SK-N-SH (cell line): ENCODE data around the gene LYPD5. TPM values are rescaled to one million over a fixed set of nuclear protein-coding genes. Genes with fewer than 3 reads are reported as not detected.

ENCODE experiments used
- CTCF ChIA-PET: fragments of 300-600, 350-600 bp; formaldehyde crosslinking; extraction: SDS; loops from one replicate; lab custom pipeline; 2021; lab: Yijun Ruan, JAX
- POLR2A ChIA-PET: fragments of 350-600 bp; sonication (Branson Sonifier 250); formaldehyde crosslinking; extraction: SDS; loops from one replicate; lab custom pipeline; 2020; ENCODE audit warnings: antibody characterized with exemption, inconsistent platforms; lab: Yijun Ruan, JAX
- DNase-seq: peaks from one replicate; pipeline ENCODE4 v3.0.0; 2012
- H2AFZ ChIP-seq: fragments of 200-600 bp; sonication (generic); 2 replicates; pipeline ENCODE4 v1.8.1; 2016; ENCODE audit warnings: antibody characterized with exemption, mild to moderate bottlenecking, low read depth
- H3F3A ChIP-seq: fragments of 200-600 bp; sonication (generic); replicated peaks from 2 replicates; pipeline ENCODE3; 2016; ENCODE audit warnings: antibody characterized with exemption, mild to moderate bottlenecking; ENCODE audit not compliant: insufficient read depth
- H3K27ac ChIP-seq, 2 experiments: fragments of 200-500 bp in 1 of 2; fragments of 200-600 bp in 1 of 2; sonication (Bioruptor generic) in 1 of 2; sonication (generic), shearing (Covaris generic) in 1 of 2; 2 replicates each; pipeline versions ENCODE4 v1.5.1 to v1.6.1; 2014 to 2016; ENCODE audit warnings: low read depth in 2 of 2, inconsistent platforms in 1 of 2, low read length in 1 of 2, mild to moderate bottlenecking in 1 of 2, mixed read lengths in 1 of 2
- H3K27me3 ChIP-seq: fragments of 200-600 bp; sonication (generic), shearing (Covaris generic); 2 replicates; pipeline ENCODE4 v1.6.1; 2016; ENCODE audit warnings: mixed run types; ENCODE audit not compliant: insufficient read depth
- H3K36me3 ChIP-seq, 2 experiments: fragments of 200-500 bp in 1 of 2; fragments of 200-600 bp in 1 of 2; sonication (Bioruptor generic) in 1 of 2; sonication (generic) in 1 of 2; replicated peaks in 1 of 2; 2 replicates each; pipeline versions ENCODE3 to v1.5.1; 2014 to 2016; ENCODE audit warnings: low read length in 1 of 2, mild to moderate bottlenecking in 1 of 2; ENCODE audit not compliant: insufficient read depth in 2 of 2, control insufficient read depth in 1 of 2
- H3K4me1 ChIP-seq, 2 experiments: fragments of 200-500 bp in 1 of 2; fragments of 200-600 bp in 1 of 2; sonication (Bioruptor generic) in 1 of 2; sonication (generic), shearing (Covaris generic) in 1 of 2; 2 replicates each; pipeline versions ENCODE4 v1.5.1 to v1.6.1; 2014 to 2016; ENCODE audit warnings: low read depth in 1 of 2, low read length in 1 of 2, mixed run types in 1 of 2; ENCODE audit not compliant: insufficient read depth in 2 of 2, control insufficient read depth in 1 of 2
- H3K4me2 ChIP-seq: fragments of 200-600 bp; sonication (generic), shearing (Covaris generic); 2 replicates; pipeline ENCODE4 v1.6.1; 2017; ENCODE audit warnings: mixed run types
- H3K4me3 ChIP-seq, 2 experiments: fragments of 200-500 bp in 1 of 2; fragments of 200-600 bp in 1 of 2; sonication (Bioruptor generic) in 1 of 2; sonication (generic), shearing (Covaris generic) in 1 of 2; 2 replicates each; pipeline versions ENCODE4 v1.5.1 to v1.8.1; 2014 to 2016; ENCODE audit warnings: low read depth in 2 of 2, inconsistent platforms in 1 of 2, low read length in 1 of 2, mild to moderate bottlenecking in 1 of 2, mixed read lengths in 1 of 2, moderate library complexity in 1 of 2
- H3K79me2 ChIP-seq: fragments of 200-600 bp; sonication (generic); 2 replicates; pipeline ENCODE4 v1.8.1; 2017; ENCODE audit warnings: mild to moderate bottlenecking; ENCODE audit not compliant: insufficient read depth
- H3K9ac ChIP-seq: fragments of 200-600 bp; sonication (generic); 2 replicates; pipeline ENCODE4 v1.6.1; 2017; ENCODE audit warnings: mixed run types
- H3K9me2 ChIP-seq: fragments of 200-600 bp; sonication (generic); 2 replicates; pipeline ENCODE4 v1.6.1; 2017; ENCODE audit warnings: mixed run types
- H3K9me3 ChIP-seq: fragments of 200-600 bp; sonication (generic); 2 replicates; pipeline ENCODE4 v1.6.1; 2017; ENCODE audit warnings: mixed run types, mild to moderate bottlenecking, moderate library complexity
- H4K20me1 ChIP-seq: fragments of 200-600 bp; sonication (generic); 2 replicates; pipeline ENCODE4 v1.6.1; 2017; ENCODE audit warnings: mild to moderate bottlenecking, mixed run types; ENCODE audit not compliant: insufficient read depth
- FOXJ3 ChIP-seq: sonication (generic); formaldehyde crosslinking; IDR thresholded peaks from 2 replicates; pipeline ENCODE4 v1.5.1; 2020; ENCODE audit warnings: mild to moderate bottlenecking, missing genetic modification reagents
- GABPA ChIP-seq: IDR thresholded peaks from 2 replicates; pipeline ENCODE4 v1.4.0; 2012; ENCODE audit warnings: low read depth, mild to moderate bottlenecking
- GATA2 ChIP-seq: sonication (generic); formaldehyde crosslinking; IDR thresholded peaks from 2 replicates; pipeline ENCODE4 v1.5.0; 2020; ENCODE audit warnings: mild to moderate bottlenecking, missing genetic modification reagents
- JUND ChIP-seq: IDR thresholded peaks from 2 replicates; pipeline ENCODE4 v1.4.0; 2012
- MXI1 ChIP-seq: IDR thresholded peaks from 2 replicates; pipeline ENCODE4 v1.6.1; 2012; ENCODE audit warnings: mild to moderate bottlenecking, low read depth, low read length, improper control_type of control experiment
- PBX3 ChIP-seq: IDR thresholded peaks from 2 replicates; pipeline ENCODE4; 2012
- RXRA ChIP-seq: IDR thresholded peaks from 2 replicates; pipeline ENCODE4 v1.4.0; 2012; ENCODE audit warnings: low read depth, mild to moderate bottlenecking, borderline replicate concordance
- SMC3 ChIP-seq: IDR thresholded peaks from 2 replicates; pipeline ENCODE4 v1.6.1; 2012; ENCODE audit warnings: low read depth, low read length, improper control_type of control experiment
- TAF1 ChIP-seq: IDR thresholded peaks from 2 replicates; pipeline ENCODE4 v1.6.1; 2012; ENCODE audit warnings: low read depth, mild to moderate bottlenecking, low read length, moderate library complexity, borderline replicate concordance
- TEAD4 ChIP-seq: IDR thresholded peaks from 2 replicates; pipeline ENCODE4 v1.4.0; 2012; ENCODE audit warnings: mild to moderate bottlenecking, borderline replicate concordance; ENCODE audit not compliant: insufficient read depth
- YY1 ChIP-seq: IDR thresholded peaks from 2 replicates; pipeline ENCODE4 v1.4.0; 2012; ENCODE audit warnings: low read depth, mild to moderate bottlenecking
- ZBTB33 ChIP-seq: IDR thresholded peaks from 2 replicates; pipeline ENCODE4 v1.4.0; 2012; ENCODE audit warnings: low read depth, borderline replicate concordance
- WGBS: methylation state at CpG from one replicate; pipeline ENCODE4 v1.1.6; 2017; ENCODE audit warnings: low lambda C conversion rate; 5-methylcytosine and 5-hydroxymethylcytosine counted together
- polyA plus RNA-seq, 3 experiments: library from polyadenylated mRNA; depleted of rRNA; stranded (reverse); fragments of >200 nt; gene quantifications; 2 replicates each; pipeline ENCODE4 v1.2.3, GENCODE V29; 2012
- TF ChIP-seq, protein P1 (sequence below): IDR thresholded peaks from 2 replicates; pipeline ENCODE4 v1.6.1; 2012; ENCODE audit warnings: mild to moderate bottlenecking, low read depth, low read length, moderate library complexity

Gene LYPD5
- polyA plus RNA-seq, 1 of the 3 experiments (the other 2 are of a cell fraction), result 0.13 TPM

DNA sequence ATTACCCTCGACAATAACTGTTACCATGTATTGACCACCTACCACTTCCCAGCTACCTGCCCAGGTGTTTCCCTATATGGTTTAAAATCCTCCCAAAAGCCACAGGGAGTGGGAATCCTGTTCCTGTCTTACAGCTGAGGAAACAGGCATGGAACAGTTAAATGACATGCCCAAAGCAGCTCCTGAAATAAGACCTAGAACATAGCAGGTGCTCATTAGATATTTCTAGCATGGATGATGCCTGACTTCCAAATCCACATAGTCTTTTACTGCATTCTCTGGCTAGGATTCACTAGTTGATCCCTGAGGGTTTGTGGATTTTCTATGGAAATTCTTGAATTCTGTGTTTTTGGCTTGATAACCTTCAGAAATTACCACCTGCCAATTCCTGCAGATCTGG, 34.4 kb downstream of the LYPD5 start:
- ChIA-PET CTCF (interaction anchor here (1.1 to 5.4 kb wide), 4 partner anchors 9 to 22 kb away, joined by 3 to 47 read pairs (median 31); partner anchors contain the start of gene SMG9), POLR2A (no interaction called here)
- no peak for TF ChIP-seq ZBTB33
- TF ChIP-seq MXI1, result no peak
- no peak for TF ChIP-seq YY1
- TF ChIP-seq JUND, result no peak
- Histone ChIP-seq H3K79me2 (no peaks in the 10 kb centered on the region), H3K4me2 (no peak overlapping the region), H3K36me3 (no peaks in the 10 kb centered on the region), H3K9me3 (no peaks in the 10 kb centered on the region), H3K9ac (no peak overlapping the region), H4K20me1 (no peaks in the 10 kb centered on the region), H3K9me2 (no peaks in the 10 kb centered on the region), H3K27me3 (no peaks in the 10 kb centered on the region), H3K27ac (no peak overlapping the region), H3K4me3 (no peak overlapping the region), H3K4me1 (peaks cover 0 to 21% of the 10 kb centered on the region in 2 experiments; a peak in 3 of 4 replicates), H3F3A (peaks cover 34% of the 10 kb centered on the region), H2AFZ (no peak overlapping the region)
- DNase-seq, result no peak
- WGBS, result 63% methylated on average over 1 of the region's 1 CpG

DNA sequence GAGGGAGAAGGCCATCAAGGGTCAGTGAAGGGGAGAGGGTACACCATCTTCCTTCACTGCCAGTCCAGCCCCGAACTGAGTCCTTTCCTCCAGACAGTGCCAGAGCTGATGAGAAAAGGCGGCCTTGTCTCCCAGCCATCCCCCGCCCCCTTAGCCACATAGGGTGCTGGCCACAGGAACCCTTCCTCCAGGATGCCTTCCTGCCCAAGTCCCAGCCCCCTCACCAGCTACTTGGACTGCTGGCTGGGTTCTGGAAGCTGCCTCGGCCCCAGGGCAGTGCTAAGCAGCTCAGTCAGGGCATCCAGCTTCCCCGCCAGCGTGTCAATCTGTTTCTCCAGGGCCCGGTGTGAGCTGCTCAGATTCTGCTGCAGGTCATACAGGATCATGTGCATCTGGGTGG, 34.9 kb downstream of the LYPD5 start:
- Histone ChIP-seq H3K4me3 (no peak overlapping the region), H3K36me3 (no peaks in the 10 kb centered on the region)
- CTCF ChIA-PET, result interaction anchor here (1.3 to 5.4 kb wide), 8 partner anchors 9 to 46 kb away, joined by 4 to 47 read pairs (median 10); no protein-coding TSS in a partner anchor
- TF ChIP-seq SMC3, result no peak
- TF ChIP-seq FOXJ3, result no peak
- TF ChIP-seq, protein P1, sequence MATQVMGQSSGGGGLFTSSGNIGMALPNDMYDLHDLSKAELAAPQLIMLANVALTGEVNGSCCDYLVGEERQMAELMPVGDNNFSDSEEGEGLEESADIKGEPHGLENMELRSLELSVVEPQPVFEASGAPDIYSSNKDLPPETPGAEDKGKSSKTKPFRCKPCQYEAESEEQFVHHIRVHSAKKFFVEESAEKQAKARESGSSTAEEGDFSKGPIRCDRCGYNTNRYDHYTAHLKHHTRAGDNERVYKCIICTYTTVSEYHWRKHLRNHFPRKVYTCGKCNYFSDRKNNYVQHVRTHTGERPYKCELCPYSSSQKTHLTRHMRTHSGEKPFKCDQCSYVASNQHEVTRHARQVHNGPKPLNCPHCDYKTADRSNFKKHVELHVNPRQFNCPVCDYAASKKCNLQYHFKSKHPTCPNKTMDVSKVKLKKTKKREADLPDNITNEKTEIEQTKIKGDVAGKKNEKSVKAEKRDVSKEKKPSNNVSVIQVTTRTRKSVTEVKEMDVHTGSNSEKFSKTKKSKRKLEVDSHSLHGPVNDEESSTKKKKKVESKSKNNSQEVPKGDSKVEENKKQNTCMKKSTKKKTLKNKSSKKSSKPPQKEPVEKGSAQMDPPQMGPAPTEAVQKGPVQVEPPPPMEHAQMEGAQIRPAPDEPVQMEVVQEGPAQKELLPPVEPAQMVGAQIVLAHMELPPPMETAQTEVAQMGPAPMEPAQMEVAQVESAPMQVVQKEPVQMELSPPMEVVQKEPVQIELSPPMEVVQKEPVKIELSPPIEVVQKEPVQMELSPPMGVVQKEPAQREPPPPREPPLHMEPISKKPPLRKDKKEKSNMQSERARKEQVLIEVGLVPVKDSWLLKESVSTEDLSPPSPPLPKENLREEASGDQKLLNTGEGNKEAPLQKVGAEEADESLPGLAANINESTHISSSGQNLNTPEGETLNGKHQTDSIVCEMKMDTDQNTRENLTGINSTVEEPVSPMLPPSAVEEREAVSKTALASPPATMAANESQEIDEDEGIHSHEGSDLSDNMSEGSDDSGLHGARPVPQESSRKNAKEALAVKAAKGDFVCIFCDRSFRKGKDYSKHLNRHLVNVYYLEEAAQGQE, result no peak
- TF ChIP-seq YY1, result no peak
- TF ChIP-seq GABPA, result no peak
- no peak for TF ChIP-seq PBX3
- TF ChIP-seq RXRA, result no peak
- no peak for TF ChIP-seq TEAD4
- TF ChIP-seq GATA2, result no peak
- TF ChIP-seq TAF1, result no peak
- TF ChIP-seq, all 33 proteins: peak for 0
- H3K4me2 ChIP-seq, result no peak overlapping the region
- no peak for DNase-seq
- H3K27me3 ChIP-seq, result no peaks in the 10 kb centered on the region
- no peaks in the 10 kb centered on the region for H4K20me1 ChIP-seq
- no peaks in the 10 kb centered on the region for H3K9me2 ChIP-seq
- no peaks in the 10 kb centered on the region for H3K79me2 ChIP-seq
- 80% methylated on average over 7 of the region's 7 CpGs for WGBS
- H3K9me3 ChIP-seq, result no peaks in the 10 kb centered on the region
- H2AFZ ChIP-seq, result no peak overlapping the region
- H3K4me1 ChIP-seq, result peaks cover 0 to 21% of the 10 kb centered on the region in 2 experiments; a peak in 3 of 4 replicates
- peaks cover 34% of the 10 kb centered on the region for H3F3A ChIP-seq
- no peak overlapping the region for H3K9ac ChIP-seq
- POLR2A ChIA-PET, result no interaction called here
- no peak overlapping the region for H3K27ac ChIP-seq
